Tibial artery (tissue), 4 donors: ENCODE measurements around the gene AFF4.

Experiments
- DNase-seq, 2 donors: peaks; one replicate each; pipeline ENCODE4 v3.0.0-alpha.2; 2019
- H3K27ac ChIP-seq, 2 donors: fragments of 200-600 bp; sonication (generic) in 1 of 2; 1 replicate in 1 of 2; 2 replicates in 1 of 2; pipeline ENCODE4 v1.5.1; 2018 to 2019; ENCODE audit warnings: mild to moderate bottlenecking in 1 of 2
- H3K27me3 ChIP-seq, 2 donors: fragments of 200-600 bp; sonication (generic) in 1 of 2; one replicate each; pipeline versions ENCODE4 v1.5.1 to v1.6.0; 2016 to 2019
- H3K36me3 ChIP-seq, 3 donors: fragments of 200-600 bp; sonication (generic) in 2 of 3; one replicate each; pipeline ENCODE4 v1.5.1; 2016 to 2019; ENCODE audit warnings: mild to moderate bottlenecking in 2 of 3
- H3K4me1 ChIP-seq, 4 donors: fragments of 200-600 bp; sonication (generic) in 2 of 4; 1 replicate in 3 of 4; 2 replicates in 1 of 4; pipeline ENCODE4 v1.5.1; 2016 to 2019
- H3K4me3 ChIP-seq, 2 donors: fragments of 200-600 bp; sonication (generic) in 1 of 2; 1 replicate in 1 of 2; 2 replicates in 1 of 2; pipeline ENCODE4 v1.5.1; 2018 to 2019; ENCODE audit warnings: mild to moderate bottlenecking in 2 of 2
- H3K9me3 ChIP-seq, 3 donors: fragments of 200-600 bp; sonication (generic) in 1 of 3; one replicate each; pipeline ENCODE4 v1.5.1; 2016 to 2019
- CTCF ChIP-seq, 2 experiments: fragments of 200-600 bp in 1 of 2; fragments of 450-650 bp in 1 of 2; IDR thresholded peaks; one replicate each; pipeline ENCODE4 v1.5.1; 2017 to 2019; ENCODE audit warnings: antibody characterized with exemption in 2 of 2, mild to moderate bottlenecking in 1 of 2, moderate library complexity in 1 of 2
- intact Hi-C: fragments of 100-400 bp; cut with DNase I; formaldehyde crosslinking; loops from one replicate; pipeline ENCODE4 v1.15.0; 2023; ENCODE audit warnings: low total_unique reads

The AFF4 gene

GRCh38 chr5:132901036-132901435 lies 62.4 kb downstream of the AFF4 start:
- H3K36me3 ChIP-seq = peaks cover 29 to 52% (median 36%) of the 10 kb centered on the region in 3 donors
- H3K4me1 ChIP-seq = peaks cover 0 to 5% (median 2%) of the 10 kb centered on the region in 4 donors
- no peaks in the 10 kb centered on the region for H3K27me3 ChIP-seq
- no peak overlapping the region for H3K4me3 ChIP-seq
- intact Hi-C loops = no loop called here
- no peak for TF ChIP-seq CTCF (IDR thresholded peaks at IDR 0.05)
- no peak overlapping the region for H3K27ac ChIP-seq
- H3K9me3 ChIP-seq = no peaks in the 10 kb centered on the region
- no peak for DNase-seq

- intact Hi-C loops = no loop called here
- no peaks in the 10 kb centered on the region for H3K27me3 ChIP-seq
- no peak overlapping the region for H3K4me3 ChIP-seq
- H3K9me3 ChIP-seq = no peaks in the 10 kb centered on the region
- H3K36me3 ChIP-seq = peaks cover 52 to 71% (median 66%) of the 10 kb centered on the region in 3 donors
- H3K4me1 ChIP-seq = peaks cover 0 to 15% (median 6%) of the 10 kb centered on the region in 4 donors
- TF ChIP-seq CTCF (IDR thresholded peaks at IDR 0.05) = no peak
- no peak overlapping the region for H3K27ac ChIP-seq
- DNase-seq = no peak
Observed at GRCh38 chr5:132898094-132898493, 65.3 kb downstream of the AFF4 start.

- Histone ChIP-seq H3K27ac (no peak overlapping the region), H3K9me3 (no peaks in the 10 kb centered on the region), H3K4me3 (no peak overlapping the region), H3K27me3 (no peaks in the 10 kb centered on the region), H3K36me3 (peaks cover 67 to 80% (median 70%) of the 10 kb centered on the region in 3 donors), H3K4me1 (peaks cover 0 to 15% (median 6%) of the 10 kb centered on the region in 4 donors)
- intact Hi-C loops = no loop called here
- TF ChIP-seq CTCF (IDR thresholded peaks at IDR 0.05) = no peak
- DNase-seq = no peak
Observed at GRCh38 chr5:132896685-132897084, 66.7 kb downstream of the AFF4 start.

GRCh38 chr5:132895719-132896305 lies 67.6 kb downstream of the AFF4 start:
- H3K4me1 ChIP-seq = peaks cover 0 to 15% (median 6%) of the 10 kb centered on the region in 4 donors
- H3K27ac ChIP-seq = no peak overlapping the region
- H3K9me3 ChIP-seq = no peaks in the 10 kb centered on the region
- DNase-seq = no peak
- peaks cover 73 to 81% (median 78%) of the 10 kb centered on the region in 3 donors for H3K36me3 ChIP-seq
- H3K27me3 ChIP-seq = no peaks in the 10 kb centered on the region
- no peak for TF ChIP-seq CTCF (IDR thresholded peaks at IDR 0.05)
- intact Hi-C loops = no loop called here
- H3K4me3 ChIP-seq = no peak overlapping the region

- Histone ChIP-seq H3K4me3 (no peak overlapping the region), H3K27me3 (no peaks in the 10 kb centered on the region), H3K4me1 (peaks cover 0 to 13% (median 3%) of the 10 kb centered on the region in 4 donors), H3K27ac (no peak overlapping the region), H3K9me3 (no peaks in the 10 kb centered on the region), H3K36me3 (peaks cover 74 to 97% (median 94%) of the 10 kb centered on the region in 3 donors)
- intact Hi-C loops = no loop called here
- DNase-seq = no peak
- no peak for TF ChIP-seq CTCF (IDR thresholded peaks at IDR 0.05)
Observed at GRCh38 chr5:132890817-132891216, 72.6 kb downstream of the AFF4 start.
